Testis (tissue), 2 donors: ENCODE measurements around the gene SERPINB7.
A peak's percentile ranks its signal among the peaks of the same experiment; 100 is the strongest.

Source experiments
- POLR2A ChIP-seq: fragments of 450-650 bp; IDR thresholded peaks from one replicate; pipeline ENCODE4 v1.6.1; 2017; ENCODE audit warnings: antibody characterized with exemption, mild to moderate bottlenecking, moderate library complexity
- TF ChIP-seq, protein P1 (sequence below), 3 experiments: fragments of 450-650 bp in 2 of 3; fragments of 200-600 bp in 1 of 3; sonication (generic) in 1 of 3; IDR thresholded peaks; one replicate each; pipeline ENCODE4 v1.5.1; 2016 to 2019; ENCODE audit warnings: antibody characterized with exemption in 3 of 3, mild to moderate bottlenecking in 2 of 3, moderate library complexity in 1 of 3

- TF ChIP-seq, protein P1, sequence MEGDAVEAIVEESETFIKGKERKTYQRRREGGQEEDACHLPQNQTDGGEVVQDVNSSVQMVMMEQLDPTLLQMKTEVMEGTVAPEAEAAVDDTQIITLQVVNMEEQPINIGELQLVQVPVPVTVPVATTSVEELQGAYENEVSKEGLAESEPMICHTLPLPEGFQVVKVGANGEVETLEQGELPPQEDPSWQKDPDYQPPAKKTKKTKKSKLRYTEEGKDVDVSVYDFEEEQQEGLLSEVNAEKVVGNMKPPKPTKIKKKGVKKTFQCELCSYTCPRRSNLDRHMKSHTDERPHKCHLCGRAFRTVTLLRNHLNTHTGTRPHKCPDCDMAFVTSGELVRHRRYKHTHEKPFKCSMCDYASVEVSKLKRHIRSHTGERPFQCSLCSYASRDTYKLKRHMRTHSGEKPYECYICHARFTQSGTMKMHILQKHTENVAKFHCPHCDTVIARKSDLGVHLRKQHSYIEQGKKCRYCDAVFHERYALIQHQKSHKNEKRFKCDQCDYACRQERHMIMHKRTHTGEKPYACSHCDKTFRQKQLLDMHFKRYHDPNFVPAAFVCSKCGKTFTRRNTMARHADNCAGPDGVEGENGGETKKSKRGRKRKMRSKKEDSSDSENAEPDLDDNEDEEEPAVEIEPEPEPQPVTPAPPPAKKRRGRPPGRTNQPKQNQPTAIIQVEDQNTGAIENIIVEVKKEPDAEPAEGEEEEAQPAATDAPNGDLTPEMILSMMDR (IDR thresholded peaks at IDR 0.05): peak in 1 of 3 experiments; percentile 56
- TF ChIP-seq POLR2A: no peak
Observed at GRCh38 chr18:63823516-63824219, 48.5 kb downstream of the SERPINB7 start.
